DLD1 (cell line): ENCODE measurements around the gene RNF222.

Experiments used
- in situ Hi-C: cut with HindIII; loops from 2 replicates; pipeline ENCODE4 v1.10.0; 2017; ENCODE audit warnings: low sequenced_read_pairs

Gene RNF222

DNA sequence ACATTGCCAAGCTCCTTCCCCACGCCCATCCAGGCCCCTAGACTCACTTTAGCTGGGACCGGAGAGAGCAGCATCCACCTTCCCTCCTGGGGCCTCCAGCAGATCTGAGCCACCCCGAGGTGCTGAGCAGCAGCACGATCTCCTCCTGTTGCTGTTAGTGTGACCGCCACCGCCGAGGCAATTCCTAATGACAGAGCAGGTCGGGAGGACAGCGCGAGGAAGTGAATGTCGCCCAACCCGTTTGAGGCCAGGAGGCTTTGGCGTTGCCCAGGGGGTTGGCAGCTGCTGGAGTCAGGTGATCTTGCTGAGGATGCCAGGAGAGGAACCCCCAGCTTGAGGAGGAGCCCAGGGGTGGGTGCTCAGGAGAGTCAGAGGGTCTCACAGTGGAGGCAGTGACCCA lies at the start of gene RNF222:
TSS of gene RNF222 (minus strand) at position 192 of the 400 bp plus-strand sequence. CDS start 4,366 bp downstream, outside the sequence.
- in situ Hi-C loops, result no loop called here

DNA sequence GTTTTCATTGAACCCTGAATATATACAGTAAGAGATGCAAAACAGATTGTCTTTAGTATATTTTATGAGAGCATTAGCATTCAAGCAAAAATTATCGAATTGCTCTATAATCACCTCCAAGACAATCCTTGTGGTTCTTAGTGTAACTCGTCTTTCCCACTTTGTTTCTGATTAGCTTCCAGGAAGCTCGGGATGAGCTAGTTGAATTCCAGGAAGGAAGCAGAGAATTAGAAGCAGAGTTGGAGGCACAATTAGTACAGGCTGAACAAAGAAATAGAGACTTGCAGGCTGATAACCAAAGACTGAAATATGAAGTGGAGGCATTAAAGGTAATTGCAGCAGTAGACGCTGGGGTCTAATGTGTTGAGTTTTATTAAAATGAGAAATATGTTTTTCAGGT lies 47.9 kb upstream of the RNF222 start:
- in situ Hi-C loops, result no loop called here

GRCh38 chr17:8444494-8444893 lies 46.9 kb upstream of the RNF222 start:
- in situ Hi-C loops, result no loop called here

- in situ Hi-C loops, result no loop called here
Measured at GRCh38 chr17:8443756-8444155, 46.1 kb upstream of the RNF222 start.

GRCh38 chr17:8442310-8442709 lies 44.7 kb upstream of the RNF222 start:
- in situ Hi-C loops, result no loop called here

DNA sequence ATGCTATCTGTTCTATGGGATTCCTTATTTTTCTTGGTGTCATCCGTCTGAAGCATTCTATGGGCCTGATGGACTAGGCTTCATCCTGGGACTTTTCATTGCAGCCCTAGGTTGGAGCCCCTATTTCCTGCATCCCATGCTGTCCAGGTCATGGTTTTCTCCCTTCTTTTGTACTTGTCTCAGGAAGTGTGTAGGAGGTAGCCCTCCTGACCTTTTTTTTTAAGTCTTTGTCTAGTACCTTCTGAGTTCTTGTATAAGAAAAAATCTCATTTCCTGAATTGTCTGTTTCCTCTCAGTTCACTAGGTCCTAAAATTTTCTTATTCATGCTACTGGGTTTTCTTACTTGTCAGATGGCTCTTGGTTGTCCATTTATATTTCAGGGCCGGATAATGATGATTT lies 44.1 kb upstream of the RNF222 start:
- in situ Hi-C loops, result no loop called here

DNA sequence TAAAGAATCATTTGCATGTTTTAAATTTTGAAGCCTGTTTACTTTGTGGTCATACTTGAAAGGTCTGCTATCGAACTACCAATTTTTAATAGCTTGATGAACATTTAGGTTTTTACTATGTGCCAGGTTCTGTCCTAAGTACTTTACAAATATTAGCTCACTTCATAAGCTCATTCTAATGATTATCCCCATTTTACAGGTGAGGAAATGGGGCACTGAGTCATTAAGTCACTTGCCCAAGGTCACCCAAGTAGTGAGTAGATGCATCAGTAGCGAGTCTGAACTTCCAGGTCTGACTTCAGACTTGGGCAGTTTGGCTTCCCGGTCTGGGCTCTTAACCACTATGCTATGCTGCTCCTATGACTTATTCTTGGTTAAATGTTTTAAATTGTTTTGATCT lies 42.1 kb upstream of the RNF222 start:
- in situ Hi-C loops, result no loop called here

DNA sequence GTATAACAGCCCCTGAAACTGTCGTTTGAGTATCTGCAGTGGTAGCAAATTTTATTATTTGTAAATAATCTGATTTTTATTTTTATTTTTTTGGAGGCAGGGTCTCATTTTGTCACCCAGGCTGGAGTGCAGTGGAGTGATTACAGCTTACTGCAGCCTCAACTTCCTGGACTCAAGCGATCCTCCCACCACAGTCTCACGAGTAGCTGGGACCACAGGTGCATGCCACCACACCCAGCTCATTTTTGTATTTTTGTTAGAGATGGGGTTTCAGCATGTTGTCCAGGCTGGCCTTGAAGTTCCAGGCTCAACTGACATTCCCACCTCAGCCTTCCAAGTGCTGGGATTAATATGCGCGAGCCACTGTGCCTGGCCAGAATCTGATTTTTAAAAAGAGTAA lies 40.8 kb upstream of the RNF222 start:
- in situ Hi-C loops, result no loop called here

- in situ Hi-C loops, result no loop called here
Measured at GRCh38 chr17:8436844-8437171, 39.2 kb upstream of the RNF222 start.

DNA sequence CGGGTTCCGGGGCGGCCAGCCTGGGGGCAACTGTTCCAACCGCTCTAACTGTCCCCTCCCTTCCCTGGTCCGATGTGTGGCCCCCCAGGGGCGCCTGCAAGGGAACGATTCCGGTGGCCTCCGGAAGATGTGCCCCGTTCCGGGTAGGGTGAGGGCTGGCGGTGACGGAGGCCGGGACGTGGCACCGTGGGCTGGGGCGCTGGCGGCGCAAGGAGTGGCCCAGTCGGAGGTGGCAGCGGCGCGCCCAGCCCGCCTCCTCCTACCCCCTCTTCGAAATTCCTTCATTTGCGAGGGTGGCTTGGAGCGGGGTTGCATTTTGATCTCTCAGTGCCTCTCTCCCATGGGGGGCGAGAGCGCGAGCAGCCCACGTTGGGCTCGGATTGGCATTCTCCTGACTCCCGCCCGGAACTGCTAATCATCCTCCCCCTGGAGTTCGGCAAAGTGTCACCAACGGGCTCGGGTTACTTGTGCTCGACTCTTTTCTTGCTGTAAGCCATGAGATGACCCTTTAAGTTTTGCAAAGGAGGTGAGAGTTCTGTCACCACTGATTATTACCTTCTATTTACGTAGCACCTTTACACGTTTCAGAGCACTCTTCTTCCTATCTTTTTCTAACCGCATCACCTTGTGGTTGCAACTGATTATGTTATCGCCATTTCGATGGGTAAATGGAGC lies 38.7 kb upstream of the RNF222 start:
- in situ Hi-C loops, result no loop called here

GRCh38 chr17:8435245-8436168 lies 37.9 kb upstream of the RNF222 start, which contains the start of gene NDEL1:
Gene NDEL1 (plus strand): TSS chr17:8435884. CDS start chr17:8444272, 8,388 bp downstream.
- in situ Hi-C loops, result no loop called here

DNA sequence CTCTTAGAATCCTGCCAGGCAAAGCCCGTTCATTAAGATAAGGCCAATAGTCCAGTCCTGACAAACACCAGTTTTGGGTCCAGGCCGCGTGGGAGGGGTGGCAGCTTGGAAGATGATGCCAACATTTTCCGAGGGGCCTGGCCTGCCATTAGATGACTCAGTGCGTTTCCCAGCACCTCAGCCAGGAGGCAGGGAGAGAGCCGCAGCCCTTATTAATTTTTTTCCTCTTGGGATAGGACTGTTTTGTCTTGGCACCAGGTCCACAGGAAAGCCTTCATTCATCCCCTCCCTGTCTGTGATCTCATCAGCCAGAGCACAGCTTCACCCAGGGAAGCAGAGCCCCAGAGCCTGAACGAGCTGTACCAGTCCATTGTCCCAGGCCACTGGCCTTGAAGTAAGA lies 33.3 kb upstream of the RNF222 start:
- in situ Hi-C loops, result no loop called here

GRCh38 chr17:8426802-8427201 lies 29.2 kb upstream of the RNF222 start:
- in situ Hi-C loops, result no loop called here

GRCh38 chr17:8426094-8426720 lies 28.6 kb upstream of the RNF222 start:
- in situ Hi-C loops, result no loop called here

- in situ Hi-C loops, result no loop called here
Measured at GRCh38 chr17:8421571-8421970, 23.9 kb upstream of the RNF222 start.

DNA sequence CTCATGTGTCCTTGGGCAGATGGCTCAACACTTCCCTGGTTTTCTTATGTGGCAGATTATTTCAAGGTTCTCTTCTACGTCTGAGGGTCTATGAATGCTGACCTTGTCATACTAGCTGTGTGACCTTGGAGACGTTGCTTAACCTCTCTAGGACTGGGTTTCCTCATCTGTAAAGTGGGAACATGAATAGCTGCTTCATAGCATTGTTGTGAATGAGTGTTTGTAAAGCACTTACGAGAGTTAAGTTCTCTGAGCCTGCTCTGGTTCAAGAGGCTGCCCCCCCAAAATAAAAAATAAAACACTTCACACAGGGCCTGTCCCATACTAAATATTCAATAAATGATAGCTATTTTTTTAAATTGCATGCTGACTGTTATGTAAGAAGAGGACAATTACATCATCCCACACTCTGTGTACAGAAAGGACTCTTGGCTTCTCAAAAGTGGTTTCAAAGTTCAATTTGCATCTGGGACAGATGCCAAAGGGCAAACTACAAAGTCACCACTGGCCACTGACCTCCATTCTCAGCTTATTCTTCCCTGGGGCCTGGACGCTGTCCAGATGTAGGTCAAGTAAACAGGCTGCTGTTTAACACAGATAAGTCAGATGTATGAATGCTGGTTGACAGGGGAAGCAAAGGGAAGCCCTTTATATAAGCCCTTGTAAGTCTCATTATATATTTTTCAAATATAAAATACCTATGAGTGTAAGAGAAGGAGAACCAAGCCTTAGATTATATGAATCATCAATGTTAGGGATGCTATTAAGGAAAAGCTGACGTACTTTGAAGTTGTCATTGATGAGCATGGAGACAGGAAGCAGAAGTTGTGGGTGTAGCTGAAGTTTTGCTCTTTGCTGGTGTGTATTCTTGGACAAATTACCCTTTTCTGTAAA lies 22.7 kb upstream of the RNF222 start:
- in situ Hi-C loops, result no loop called here

- in situ Hi-C loops, result no loop called here
Measured at GRCh38 chr17:8419305-8419704, 21.7 kb upstream of the RNF222 start.

GRCh38 chr17:8418471-8418870 lies 20.8 kb upstream of the RNF222 start:
- in situ Hi-C loops, result no loop called here

- in situ Hi-C loops, result no loop called here
Measured at GRCh38 chr17:8417806-8418205, 20.2 kb upstream of the RNF222 start.

DNA sequence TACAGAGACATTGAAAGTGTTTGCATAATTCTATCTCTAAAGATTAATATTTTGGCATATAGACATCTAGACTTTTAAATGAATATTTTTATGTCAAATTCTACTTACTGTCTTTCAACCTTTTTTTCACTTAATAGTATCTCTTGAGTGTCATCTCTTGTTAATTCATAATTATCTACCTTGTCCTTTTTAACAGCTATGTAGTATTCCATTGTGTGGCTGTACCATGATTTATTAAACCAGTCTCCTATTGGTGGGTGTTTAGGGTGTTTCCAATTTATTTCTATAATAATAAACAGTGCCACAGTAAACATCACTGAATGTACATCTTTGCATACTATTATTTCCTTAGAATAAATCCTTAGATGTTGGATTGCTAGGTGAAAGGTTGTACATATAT lies 16.3 kb upstream of the RNF222 start:
- in situ Hi-C loops, result no loop called here

GRCh38 chr17:8413328-8413727 lies 15.7 kb upstream of the RNF222 start:
- in situ Hi-C loops, result no loop called here
